Spinal cord (tissue), 10 donors: ENCODE results near the gene NRAP. TPM values are rescaled to one million over a fixed set of nuclear protein-coding genes. Genes with fewer than 3 reads are reported as not detected.
A peak's percentile ranks its signal among the peaks of the same experiment; 100 is the strongest.

ENCODE experiments used
- DNase-seq, 6 donors: peaks; one replicate each; pipeline versions ENCODE4 v3.0.0 to v3.0.0-alpha.2; 2013 to 2015; ENCODE audit warnings: low spot score in 6 of 6, low read depth in 4 of 6
- H3K27ac ChIP-seq: one replicate; pipeline ENCODE4 v1.5.1; 2013; ENCODE audit warnings: low read depth, low read length, control low read depth
- H3K27me3 ChIP-seq: one replicate; pipeline ENCODE4 v1.6.1; 2013; ENCODE audit warnings: low read length; ENCODE audit not compliant: control insufficient read depth, insufficient read depth
- H3K36me3 ChIP-seq: one replicate; pipeline ENCODE4 v1.6.1; 2013; ENCODE audit warnings: low read length; ENCODE audit not compliant: control insufficient read depth, insufficient read depth
- H3K4me1 ChIP-seq: one replicate; pipeline ENCODE4 v1.6.1; 2013; ENCODE audit warnings: low read length; ENCODE audit not compliant: control insufficient read depth, insufficient read depth
- H3K4me3 ChIP-seq: one replicate; pipeline ENCODE4 v1.5.1; 2013; ENCODE audit warnings: low read depth, low read length, control low read depth
- H3K9me3 ChIP-seq: one replicate; pipeline ENCODE4 v1.6.1; 2013; ENCODE audit warnings: low read length; ENCODE audit not compliant: control insufficient read depth, insufficient read depth
- WGBS: methylation state at CpG from one replicate; pipeline ENCODE4 v1.1.5; 2013; ENCODE audit warnings: missing lambda C conversion rate; ENCODE audit not compliant: insufficient coverage; 5-methylcytosine and 5-hydroxymethylcytosine counted together
- polyA plus RNA-seq, 2 donors: library from polyadenylated mRNA; unstranded; fragments of 120-200 nt; gene quantifications; one replicate each; pipeline ENCODE4 v1.2.1, GENCODE V29; 2013; ENCODE audit not compliant: insufficient read length in 2 of 2
- total RNA-seq, 2 donors: library from RNA; depleted of rRNA in 1 of 2; stranded (reverse); fragments of 120-200 nt in 1 of 2; fragments of >200 nt in 1 of 2; gene quantifications; one replicate each; pipeline versions ENCODE4 v1.2.3 to v1.2.4, GENCODE V29; 2013 to 2014
- donor health status: healthy.

NRAP gene
- total and polyA plus RNA-seq, 4 donors: under 0.01 to 0.11 (median 0.09) TPM

- H3K27ac ChIP-seq: no peak overlapping the region
- no peaks in the 10 kb centered on the region for H3K36me3 ChIP-seq
- 59% methylated on average over 5 of the region's 10 CpGs for WGBS
- no peaks in the 10 kb centered on the region for H3K9me3 ChIP-seq
- H3K4me1 ChIP-seq: peaks cover 6% of the 10 kb centered on the region
- DNase-seq: peak in 4 of 6 donors; percentile 15 to 79 (median 19)
- H3K27me3 ChIP-seq: no peaks in the 10 kb centered on the region
- no peak overlapping the region for H3K4me3 ChIP-seq
These were observed 17.3 kb downstream of the NRAP start for GRCh38 chr10:113646336-113647201.

GRCh38 chr10:113644185-113645120 lies 19.4 kb downstream of the NRAP start:
- no peak overlapping the region for H3K4me3 ChIP-seq
- WGBS: 56% methylated on average over 3 of the region's 7 CpGs
- peaks cover 2% of the 10 kb centered on the region for H3K9me3 ChIP-seq

GRCh38 chr10:113643183-113643582 lies 20.7 kb downstream of the NRAP start:
- no peaks in the 10 kb centered on the region for H3K36me3 ChIP-seq
- no peak for DNase-seq
- no CpG with 5 or more reads among the region's 4 CpGs for WGBS
- H3K27me3 ChIP-seq: no peaks in the 10 kb centered on the region
- peaks cover 2% of the 10 kb centered on the region for H3K9me3 ChIP-seq
- peaks cover 6% of the 10 kb centered on the region for H3K4me1 ChIP-seq
- H3K4me3 ChIP-seq: no peak overlapping the region
- no peak overlapping the region for H3K27ac ChIP-seq

More at GRCh38 chr10:113644185-113645120, 19.4 kb downstream of the NRAP start:
- DNase-seq: peak in 1 of 6 donors; percentile 24
- Histone ChIP-seq H3K4me1 (peaks cover 6% of the 10 kb centered on the region), H3K27me3 (no peaks in the 10 kb centered on the region), H3K27ac (no peak overlapping the region), H3K36me3 (no peaks in the 10 kb centered on the region)

- no peak for DNase-seq
- H3K9me3 ChIP-seq: peaks cover 2% of the 10 kb centered on the region
- H3K4me1 ChIP-seq: peaks cover 3% of the 10 kb centered on the region
- no peaks in the 10 kb centered on the region for H3K36me3 ChIP-seq
- no peaks in the 10 kb centered on the region for H3K27me3 ChIP-seq
- WGBS: no CpG with 5 or more reads among the region's 4 CpGs
- H3K27ac ChIP-seq: no peak overlapping the region
- no peak overlapping the region for H3K4me3 ChIP-seq
These were observed 22.1 kb downstream of the NRAP start for GRCh38 chr10:113641702-113642101.

GRCh38 chr10:113639966-113640365 lies 23.9 kb downstream of the NRAP start:
- Histone ChIP-seq H3K27me3 (no peaks in the 10 kb centered on the region), H3K27ac (no peak overlapping the region), H3K9me3 (peaks cover 2% of the 10 kb centered on the region), H3K36me3 (no peaks in the 10 kb centered on the region), H3K4me3 (no peak overlapping the region), H3K4me1 (no peaks in the 10 kb centered on the region)
- DNase-seq: no peak
- 80% methylated on average over 1 of the region's 3 CpGs for WGBS

- Histone ChIP-seq H3K27me3 (no peaks in the 10 kb centered on the region), H3K4me1 (no peaks in the 10 kb centered on the region), H3K36me3 (no peaks in the 10 kb centered on the region), H3K9me3 (no peaks in the 10 kb centered on the region), H3K4me3 (no peak overlapping the region), H3K27ac (no peak overlapping the region)
- DNase-seq: no peak
- WGBS: 22% methylated on average over 1 of the region's 6 CpGs
These were observed 32.0 kb downstream of the NRAP start for GRCh38 chr10:113631684-113632367.

- Histone ChIP-seq H3K4me1 (no peaks in the 10 kb centered on the region), H3K9me3 (no peaks in the 10 kb centered on the region), H3K27ac (no peak overlapping the region), H3K36me3 (no peaks in the 10 kb centered on the region), H3K4me3 (no peak overlapping the region), H3K27me3 (no peaks in the 10 kb centered on the region)
- WGBS: 87% methylated on average over 3 of the region's 5 CpGs
- DNase-seq: no peak
These were observed 32.8 kb downstream of the NRAP start for GRCh38 chr10:113630929-113631533.

- no peaks in the 10 kb centered on the region for H3K9me3 ChIP-seq
- H3K4me3 ChIP-seq: no peak overlapping the region
- H3K4me1 ChIP-seq: no peaks in the 10 kb centered on the region
- no peak overlapping the region for H3K27ac ChIP-seq
- DNase-seq: no peak
- 90% methylated on average over 2 of the region's 2 CpGs for WGBS
- no peaks in the 10 kb centered on the region for H3K27me3 ChIP-seq
- H3K36me3 ChIP-seq: no peaks in the 10 kb centered on the region
These were observed 35.2 kb downstream of the NRAP start for GRCh38 chr10:113628607-113629153.

GRCh38 chr10:113627836-113628235 lies 36.0 kb downstream of the NRAP start:
- Histone ChIP-seq H3K9me3 (no peaks in the 10 kb centered on the region), H3K27me3 (no peaks in the 10 kb centered on the region), H3K4me3 (no peak overlapping the region), H3K4me1 (no peaks in the 10 kb centered on the region), H3K27ac (no peak overlapping the region), H3K36me3 (no peaks in the 10 kb centered on the region)
- DNase-seq: no peak
- 78% methylated on average over 4 of the region's 6 CpGs for WGBS
